CD14-positive monocyte (primary cell): ENCODE data around the gene JADE3. TPM values are rescaled to one million over a fixed set of nuclear protein-coding genes. Genes with fewer than 3 reads are reported as not detected.

Experiments used
- DNase-seq, 3 donors: peaks; one replicate each; pipeline ENCODE4 v3.0.0-alpha.2; 2011 to 2022
- H2AFZ ChIP-seq: 2 replicates; pipeline ENCODE4 v1.6.0; 2012; ENCODE audit warnings: mild to moderate bottlenecking, low read depth, low read length, inconsistent platforms; ENCODE audit not compliant: insufficient read depth, poor library complexity, severe bottlenecking
- H3K27ac ChIP-seq, 2 donors: 1 replicate in 1 of 2; 2 replicates in 1 of 2; pipeline ENCODE4 v1.5.1; 2012 to 2013; ENCODE audit warnings: low read length in 2 of 2, control low read depth in 1 of 2, inconsistent platforms in 1 of 2, low read depth in 1 of 2, mild to moderate bottlenecking in 1 of 2
- H3K27me3 ChIP-seq, 2 donors: one replicate each; pipeline versions ENCODE4 v1.6.0 to v1.6.1; 2011 to 2013; ENCODE audit warnings: low read length in 2 of 2; ENCODE audit not compliant: control insufficient read depth in 2 of 2, insufficient read depth in 2 of 2
- H3K36me3 ChIP-seq, 2 donors: replicated peaks in 1 of 2; 1 replicate in 1 of 2; 2 replicates in 1 of 2; pipeline versions ENCODE4 v1.5.1 to v1.6.1; 2012 to 2013; ENCODE audit warnings: low read length in 2 of 2, control low read depth in 1 of 2, inconsistent platforms in 1 of 2, mild to moderate bottlenecking in 1 of 2; ENCODE audit not compliant: insufficient read depth in 2 of 2, control insufficient read depth in 1 of 2
- H3K4me1 ChIP-seq, 2 donors: 1 replicate in 1 of 2; 2 replicates in 1 of 2; pipeline versions ENCODE4 v1.5.1 to v1.6.1; 2012 to 2013; ENCODE audit warnings: low read length in 2 of 2, control low read depth in 1 of 2, inconsistent platforms in 1 of 2, mild to moderate bottlenecking in 1 of 2, moderate library complexity in 1 of 2; ENCODE audit not compliant: insufficient read depth in 2 of 2, control insufficient read depth in 1 of 2
- H3K4me2 ChIP-seq: replicated peaks from 2 replicates; pipeline ENCODE3; 2012; ENCODE audit warnings: low read length, moderate library complexity, mild to moderate bottlenecking; ENCODE audit not compliant: poor library complexity, severe bottlenecking; ENCODE audit errors: extremely low read depth
- H3K4me3 ChIP-seq, 3 experiments: fragments of 200-600 bp in 1 of 3; sonication (generic) in 1 of 3; replicated peaks in 1 of 3; 1 replicate in 2 of 3; 2 replicates in 1 of 3; pipeline ENCODE4 v1.5.1; 2011 to 2013; ENCODE audit warnings: low read length in 3 of 3, mild to moderate bottlenecking in 3 of 3, control low read depth in 2 of 3, low read depth in 2 of 3, inconsistent platforms in 1 of 3, moderate library complexity in 1 of 3
- H3K79me2 ChIP-seq: 2 replicates; pipeline ENCODE4 v1.6.0; 2012; ENCODE audit warnings: mild to moderate bottlenecking, control low read depth, inconsistent platforms, low read length, moderate library complexity; ENCODE audit not compliant: insufficient read depth
- H3K9ac ChIP-seq: 2 replicates; pipeline ENCODE4 v1.6.0; 2017; ENCODE audit warnings: low read length, mild to moderate bottlenecking; ENCODE audit not compliant: insufficient read depth, poor library complexity, severe bottlenecking
- H3K9me3 ChIP-seq, 2 donors: replicated peaks in 1 of 2; 1 replicate in 1 of 2; 2 replicates in 1 of 2; pipeline versions ENCODE4 v1.5.1 to v1.6.1; 2012 to 2013; ENCODE audit warnings: low read length in 2 of 2, control low read depth in 1 of 2; ENCODE audit not compliant: control insufficient read depth in 1 of 2, insufficient read depth in 1 of 2
- H4K20me1 ChIP-seq: 2 replicates; pipeline ENCODE4 v1.6.0; 2012; ENCODE audit warnings: mild to moderate bottlenecking, low read length, control low read depth, moderate library complexity; ENCODE audit not compliant: insufficient read depth
- H3K27ac Mint-ChIP-seq, 7 donors: one replicate each; pipeline ENCODE4 v1.8.0; 2020; ENCODE audit warnings: mild to moderate bottlenecking in 7 of 7, mixed read lengths in 7 of 7, moderate library complexity in 6 of 7, inconsistent platforms in 2 of 7
- H3K27me3 Mint-ChIP-seq, 3 donors: one replicate each; pipeline ENCODE4 v1.8.0; 2021 to 2022; ENCODE audit warnings: low read depth in 3 of 3, mild to moderate bottlenecking in 3 of 3, mixed read lengths in 3 of 3, moderate library complexity in 3 of 3, inconsistent platforms in 1 of 3
- H3K36me3 Mint-ChIP-seq, 2 donors: one replicate each; pipeline ENCODE4 v1.8.0; 2020; ENCODE audit warnings: mixed read lengths in 2 of 2, inconsistent platforms in 1 of 2, mild to moderate bottlenecking in 1 of 2
- H3K4me1 Mint-ChIP-seq: one replicate; pipeline ENCODE4 v1.8.0; 2020; ENCODE audit warnings: mild to moderate bottlenecking, mixed read lengths
- H3K4me3 Mint-ChIP-seq, 2 donors: one replicate each; pipeline ENCODE4 v1.8.0; 2020; ENCODE audit warnings: mild to moderate bottlenecking in 2 of 2, mixed read lengths in 2 of 2, moderate library complexity in 1 of 2
- H3K9me3 Mint-ChIP-seq, 7 donors: one replicate each; pipeline ENCODE4 v1.8.0; 2020 to 2022; ENCODE audit warnings: mixed read lengths in 7 of 7, mild to moderate bottlenecking in 6 of 7, moderate library complexity in 6 of 7, inconsistent platforms in 2 of 7
- WGBS: methylation state at CpG from one replicate; pipeline ENCODE4 v1.1.5; 2013; ENCODE audit warnings: missing lambda C conversion rate; ENCODE audit not compliant: insufficient coverage; 5-methylcytosine and 5-hydroxymethylcytosine counted together
- intact Hi-C, 2 donors: fragments of 100-400 bp; cut with micrococcal nuclease; formaldehyde crosslinking; loops; one replicate each; pipeline versions ENCODE4 v1.15.0 to v1.15.1; 2023
- polyA plus RNA-seq, 3 donors: library from polyadenylated mRNA; depleted of rRNA in 1 of 3; unstranded in 2 of 3; stranded (reverse) in 1 of 3; fragments of 300-500 nt in 2 of 3; fragments of >200 nt in 1 of 3; fragmentation: Illumina TruSeq in 2 of 3; gene quantifications; 1 replicate in 2 of 3; 2 replicates in 1 of 3; pipeline ENCODE4 v1.2.3, GENCODE V29; 2012 to 2021
- TF ChIP-seq, protein P1 (sequence below): fragments of 200-600 bp; IDR thresholded peaks from one replicate; pipeline ENCODE4 v1.8.0; 2022; ENCODE audit warnings: antibody characterized with exemption, mild to moderate bottlenecking

JADE3 gene
- polyA plus RNA-seq, 3 donors: 0.03 to 0.43 (median 0.19) TPM

- Mint-ChIP-seq H3K9me3 (no peaks in the 10 kb centered on the region), H3K4me1 (no peaks in the 10 kb centered on the region), H3K27me3 (peaks cover 0 to 20% (median 0%) of the 10 kb centered on the region in 3 donors), H3K36me3 (no peaks in the 10 kb centered on the region), H3K4me3 (no peak overlapping the region), H3K27ac (no peak overlapping the region)
- no peaks in the 10 kb centered on the region for H3K79me2 ChIP-seq
- H3K27me3 ChIP-seq: peaks cover 0 to 5% of the 10 kb centered on the region in 2 donors
- H3K27ac ChIP-seq: no peak overlapping the region
- H3K9me3 ChIP-seq: no peaks in the 10 kb centered on the region
- H3K9ac ChIP-seq: no peak overlapping the region
- H2AFZ ChIP-seq: no peak overlapping the region
- DNase-seq: peak; percentile 10 to 37 (median 12)
- intact Hi-C loops: no loop called here
- TF ChIP-seq, protein P1, sequence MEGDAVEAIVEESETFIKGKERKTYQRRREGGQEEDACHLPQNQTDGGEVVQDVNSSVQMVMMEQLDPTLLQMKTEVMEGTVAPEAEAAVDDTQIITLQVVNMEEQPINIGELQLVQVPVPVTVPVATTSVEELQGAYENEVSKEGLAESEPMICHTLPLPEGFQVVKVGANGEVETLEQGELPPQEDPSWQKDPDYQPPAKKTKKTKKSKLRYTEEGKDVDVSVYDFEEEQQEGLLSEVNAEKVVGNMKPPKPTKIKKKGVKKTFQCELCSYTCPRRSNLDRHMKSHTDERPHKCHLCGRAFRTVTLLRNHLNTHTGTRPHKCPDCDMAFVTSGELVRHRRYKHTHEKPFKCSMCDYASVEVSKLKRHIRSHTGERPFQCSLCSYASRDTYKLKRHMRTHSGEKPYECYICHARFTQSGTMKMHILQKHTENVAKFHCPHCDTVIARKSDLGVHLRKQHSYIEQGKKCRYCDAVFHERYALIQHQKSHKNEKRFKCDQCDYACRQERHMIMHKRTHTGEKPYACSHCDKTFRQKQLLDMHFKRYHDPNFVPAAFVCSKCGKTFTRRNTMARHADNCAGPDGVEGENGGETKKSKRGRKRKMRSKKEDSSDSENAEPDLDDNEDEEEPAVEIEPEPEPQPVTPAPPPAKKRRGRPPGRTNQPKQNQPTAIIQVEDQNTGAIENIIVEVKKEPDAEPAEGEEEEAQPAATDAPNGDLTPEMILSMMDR: no peak
- no peak overlapping the region for H3K4me2 ChIP-seq
- no peak overlapping the region for H3K4me3 ChIP-seq
- no peaks in the 10 kb centered on the region for H3K4me1 ChIP-seq
- H3K36me3 ChIP-seq: no peaks in the 10 kb centered on the region
- no peaks in the 10 kb centered on the region for H4K20me1 ChIP-seq
Measured at GRCh38 chrX:47030339-47030738, 118.1 kb downstream of the JADE3 start.

DNA sequence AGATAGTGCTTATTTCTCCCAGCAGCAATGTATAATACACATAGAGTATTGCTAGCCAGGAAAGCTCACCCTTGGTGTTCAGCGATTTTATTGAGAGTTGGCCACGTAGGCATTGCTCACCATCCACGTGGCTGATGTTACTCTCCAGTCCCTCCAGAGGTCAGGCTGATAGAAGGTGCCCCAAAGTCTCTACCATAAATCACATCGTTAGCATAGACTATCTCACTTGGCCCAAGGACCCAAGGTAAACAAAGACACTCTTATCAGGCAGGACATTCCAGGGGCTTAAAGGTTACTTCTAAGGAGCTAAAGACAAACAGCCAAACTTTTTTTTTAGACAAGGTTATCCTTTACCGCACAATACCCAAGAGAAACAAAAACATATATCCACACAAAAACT lies 135.8 kb downstream of the JADE3 start:
- no peak overlapping the region for H2AFZ ChIP-seq
- no peaks in the 10 kb centered on the region for H3K36me3 Mint-ChIP-seq
- no peak overlapping the region for H3K4me3 Mint-ChIP-seq
- no peak for DNase-seq
- H3K27me3 ChIP-seq: peaks cover 0 to 5% of the 10 kb centered on the region in 2 donors
- H3K9ac ChIP-seq: no peak overlapping the region
- no peak overlapping the region for H3K4me2 ChIP-seq
- H3K9me3 Mint-ChIP-seq: peaks cover 2 to 14% (median 6%) of the 10 kb centered on the region in 7 donors
- WGBS: 80% methylated on average over 1 of the region's 5 CpGs
- peaks cover 0 to 8% (median 1%) of the 10 kb centered on the region in 3 donors for H3K27me3 Mint-ChIP-seq
- H3K79me2 ChIP-seq: no peaks in the 10 kb centered on the region
- H3K4me1 Mint-ChIP-seq: no peaks in the 10 kb centered on the region
- TF ChIP-seq, protein P1: no peak
- H3K36me3 ChIP-seq: no peaks in the 10 kb centered on the region
- intact Hi-C loops: no loop called here
- H3K27ac ChIP-seq: no peak overlapping the region
- no peaks in the 10 kb centered on the region for H4K20me1 ChIP-seq
- H3K27ac Mint-ChIP-seq: no peak overlapping the region
- H3K9me3 ChIP-seq: peaks cover 0 to 2% of the 10 kb centered on the region in 2 donors
- H3K4me1 ChIP-seq: no peaks in the 10 kb centered on the region
- no peak overlapping the region for H3K4me3 ChIP-seq
